HUDEP-2 (cell line): ENCODE measurements around the gene CMAS.
"Not testable (repeated sequence)": the region's sequence is repeated elsewhere in the genome, so short reads cannot be mapped to it uniquely, and the experiment has no call there.

ENCODE experiments used
- DNase-seq, 76 experiments: peaks; one replicate each; lab custom pipeline; 2025; ENCODE audit not compliant: unreplicated experiment in 76 of 76; lab: John Stamatoyannopoulos, UW

CMAS gene

GRCh38 chr12:22044391-22044790, 1.6 kb upstream of the CMAS start:
- DNase-seq: peak in 15 of 76 experiments; percentile 2 to 36 (median 17)

- no peak for DNase-seq
These were observed 961 bp downstream of the CMAS start for GRCh38 chr12:22046968-22047390.

- DNase-seq: peak in 16 of 76 experiments; percentile 5 to 57 (median 34)
These were observed 1.5 kb downstream of the CMAS start for GRCh38 chr12:22047494-22047893.

GRCh38 chr12:22048351-22049041, 2.5 kb downstream of the CMAS start:
- DNase-seq: no peak

- DNase-seq: no peak
These were observed 4.1 kb downstream of the CMAS start for GRCh38 chr12:22050078-22050477.

GRCh38 chr12:22051114-22051698, 5.2 kb downstream of the CMAS start:
- no peak for DNase-seq

- peak in 6 of 76 experiments; percentile 1 to 9 (median 4) for DNase-seq
These were observed 7.0 kb downstream of the CMAS start for GRCh38 chr12:22052994-22053393.

- no peak for DNase-seq
These were observed 8.1 kb downstream of the CMAS start for GRCh38 chr12:22054155-22054554.

- DNase-seq: no peak
These were observed 10.6 kb downstream of the CMAS start for GRCh38 chr12:22056607-22057006.

- peak in 1 of 76 experiments; percentile 13 for DNase-seq
These were observed 14.1 kb downstream of the CMAS start for GRCh38 chr12:22059976-22060647.

GRCh38 chr12:22064968-22065367, 18.9 kb downstream of the CMAS start:
- no peak for DNase-seq

- DNase-seq: no peak
These were observed 20.3 kb downstream of the CMAS start for GRCh38 chr12:22066310-22066709.

- DNase-seq: no peak
These were observed 23.8 kb downstream of the CMAS start for GRCh38 chr12:22069851-22070250.

- DNase-seq: no peak
These were observed 36.2 kb downstream of the CMAS start for GRCh38 chr12:22082190-22082701.

- peak in 22 of 76 experiments; percentile 1 to 50 (median 18) for DNase-seq
These were observed 37.1 kb downstream of the CMAS start for GRCh38 chr12:22083167-22083566.

GRCh38 chr12:22084852-22085251, 38.8 kb downstream of the CMAS start:
- no peak for DNase-seq

- DNase-seq: no peak
These were observed 42.9 kb downstream of the CMAS start for GRCh38 chr12:22088886-22089285.

- DNase-seq: no peak
These were observed 43.5 kb downstream of the CMAS start for GRCh38 chr12:22089486-22089885.

- not testable (repeated sequence) for DNase-seq
These were observed 53.0 kb downstream of the CMAS start for GRCh38 chr12:22099062-22099461.

- DNase-seq: peak in 42 of 76 experiments; percentile 3 to 65 (median 23)
These were observed 55.1 kb downstream of the CMAS start for GRCh38 chr12:22100958-22101748.

- no peak for DNase-seq
These were observed 55.8 kb downstream of the CMAS start for GRCh38 chr12:22101749-22102243.
